Esophagus squamous epithelium (tissue), 5 donors: Measurements from ENCODE around the gene GPHA2. TPM values are rescaled to one million over a fixed set of nuclear protein-coding genes. Genes with fewer than 3 reads are reported as not detected.

ENCODE experiments used
- DNase-seq: peaks from one replicate; lab custom pipeline; 2025; lab: John Stamatoyannopoulos, UW
- H3K27ac ChIP-seq, 4 donors: fragments of 200-600 bp; sonication (generic); one replicate each; pipeline ENCODE4 v1.5.1; 2016 to 2019; ENCODE audit warnings: mild to moderate bottlenecking in 1 of 4
- H3K27me3 ChIP-seq, 4 donors: fragments of 200-600 bp; sonication (generic); 1 replicate in 3 of 4; 2 replicates in 1 of 4; pipeline versions ENCODE4 v1.5.1 to v1.6.0; 2017 to 2021; ENCODE audit warnings: antibody characterized with exemption in 1 of 4
- H3K36me3 ChIP-seq, 3 donors: fragments of 200-600 bp; sonication (generic); one replicate each; pipeline ENCODE4 v1.5.1; 2016 to 2019
- H3K4me1 ChIP-seq, 3 donors: fragments of 200-600 bp; sonication (generic); one replicate each; pipeline ENCODE4 v1.5.1; 2017 to 2019
- H3K4me3 ChIP-seq, 4 donors: fragments of 200-600 bp; sonication (generic); 1 replicate in 3 of 4; 2 replicates in 1 of 4; pipeline ENCODE4 v1.5.1; 2016 to 2019; ENCODE audit warnings: mild to moderate bottlenecking in 2 of 4, moderate library complexity in 1 of 4
- H3K9me3 ChIP-seq, 3 donors: fragments of 200-600 bp; sonication (generic); one replicate each; pipeline ENCODE4 v1.5.1; 2016 to 2019
- POLR2A ChIP-seq, 4 donors: fragments of 450-650 bp; IDR thresholded peaks; one replicate each; pipeline ENCODE4 v1.6.1; 2017; ENCODE audit warnings: antibody characterized with exemption in 4 of 4, mild to moderate bottlenecking in 4 of 4, moderate library complexity in 3 of 4
- WGBS, 2 donors: methylation state at CpG; one replicate each; pipeline ENCODE4 v1.1.5; 2018; 5-methylcytosine and 5-hydroxymethylcytosine counted together
- intact Hi-C: fragments of 100-400 bp; cut with DNase I; formaldehyde crosslinking; loops from one replicate; pipeline ENCODE4 v1.15.0; 2022
- total RNA-seq, 4 donors: library from RNA; depleted of rRNA; stranded (reverse); fragments of >200 nt; gene quantifications; one replicate each; pipeline ENCODE4 v1.1.0, GENCODE V29; 2016
- TF ChIP-seq, protein P1 (sequence below), 6 experiments: fragments of 450-650 bp in 4 of 6; fragments of 200-600 bp in 2 of 6; sonication (generic) in 2 of 6; IDR thresholded peaks; one replicate each; pipeline ENCODE4 v1.5.1; 2016 to 2019; ENCODE audit warnings: antibody characterized with exemption in 6 of 6, mild to moderate bottlenecking in 4 of 6, moderate library complexity in 4 of 6
- donor health status: DM: yes; HTN: yes; CAD: no.

Gene GPHA2
- total RNA-seq, 4 donors from 2014 or later: not detected

DNA sequence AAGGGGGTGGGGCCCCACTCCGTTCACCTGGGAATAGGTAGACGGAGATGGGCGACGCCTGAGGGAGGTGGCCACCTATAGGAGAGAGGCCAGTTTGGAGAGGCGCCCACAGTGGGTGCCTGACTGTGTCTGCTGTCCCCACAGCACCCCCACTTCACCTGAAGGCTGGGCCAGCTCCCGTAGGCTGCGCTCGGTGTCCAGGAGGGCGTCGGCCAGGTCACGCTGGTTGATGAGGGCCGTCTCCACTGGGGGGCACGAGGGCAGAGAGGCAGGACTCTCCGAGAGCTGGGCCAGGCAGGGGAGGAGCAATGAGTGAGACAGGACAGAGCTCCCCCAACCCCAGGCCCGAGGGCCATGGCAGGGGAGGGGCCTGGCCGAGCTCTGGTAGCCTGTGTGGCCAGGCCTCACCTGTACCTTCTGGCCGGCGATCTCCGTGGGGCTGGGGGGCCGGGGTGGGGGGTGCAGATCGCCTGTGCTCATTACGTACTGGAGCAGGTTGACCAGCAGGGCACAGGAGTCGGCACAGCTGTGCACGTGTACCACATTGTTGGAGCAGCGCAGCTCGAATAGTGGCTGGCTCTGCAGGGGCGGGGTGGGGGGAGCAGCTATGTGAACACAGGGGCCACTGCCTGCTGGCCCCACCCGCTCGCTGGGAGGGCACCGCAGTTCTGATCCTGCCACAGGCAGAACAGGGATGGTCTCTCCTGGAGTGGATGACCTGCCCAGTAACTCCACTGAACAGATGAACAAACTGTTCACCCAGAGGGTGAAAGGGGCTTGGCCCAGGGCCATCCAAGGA is 33.4 kb downstream of the GPHA2 start:
- Histone ChIP-seq H3K4me1 (peaks cover 0 to 9% (median 5%) of the 10 kb centered on the region in 3 donors), H3K27me3 (no peaks in the 10 kb centered on the region), H3K4me3 (no peak overlapping the region), H3K36me3 (peaks cover 34 to 100% (median 43%) of the 10 kb centered on the region in 3 donors), H3K27ac (no peak overlapping the region), H3K9me3 (no peaks in the 10 kb centered on the region)
- no peak for DNase-seq
- intact Hi-C loops: no loop called here
- WGBS, 2 donors: 80% methylated on average over 1 of the region's 30 CpGs; no CpG with 5 or more reads in 1 of the 2 donors
- no peak for TF ChIP-seq POLR2A (IDR thresholded peaks at IDR 0.05)
- TF ChIP-seq, protein P1, sequence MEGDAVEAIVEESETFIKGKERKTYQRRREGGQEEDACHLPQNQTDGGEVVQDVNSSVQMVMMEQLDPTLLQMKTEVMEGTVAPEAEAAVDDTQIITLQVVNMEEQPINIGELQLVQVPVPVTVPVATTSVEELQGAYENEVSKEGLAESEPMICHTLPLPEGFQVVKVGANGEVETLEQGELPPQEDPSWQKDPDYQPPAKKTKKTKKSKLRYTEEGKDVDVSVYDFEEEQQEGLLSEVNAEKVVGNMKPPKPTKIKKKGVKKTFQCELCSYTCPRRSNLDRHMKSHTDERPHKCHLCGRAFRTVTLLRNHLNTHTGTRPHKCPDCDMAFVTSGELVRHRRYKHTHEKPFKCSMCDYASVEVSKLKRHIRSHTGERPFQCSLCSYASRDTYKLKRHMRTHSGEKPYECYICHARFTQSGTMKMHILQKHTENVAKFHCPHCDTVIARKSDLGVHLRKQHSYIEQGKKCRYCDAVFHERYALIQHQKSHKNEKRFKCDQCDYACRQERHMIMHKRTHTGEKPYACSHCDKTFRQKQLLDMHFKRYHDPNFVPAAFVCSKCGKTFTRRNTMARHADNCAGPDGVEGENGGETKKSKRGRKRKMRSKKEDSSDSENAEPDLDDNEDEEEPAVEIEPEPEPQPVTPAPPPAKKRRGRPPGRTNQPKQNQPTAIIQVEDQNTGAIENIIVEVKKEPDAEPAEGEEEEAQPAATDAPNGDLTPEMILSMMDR (IDR thresholded peaks at IDR 0.05): no peak

DNA sequence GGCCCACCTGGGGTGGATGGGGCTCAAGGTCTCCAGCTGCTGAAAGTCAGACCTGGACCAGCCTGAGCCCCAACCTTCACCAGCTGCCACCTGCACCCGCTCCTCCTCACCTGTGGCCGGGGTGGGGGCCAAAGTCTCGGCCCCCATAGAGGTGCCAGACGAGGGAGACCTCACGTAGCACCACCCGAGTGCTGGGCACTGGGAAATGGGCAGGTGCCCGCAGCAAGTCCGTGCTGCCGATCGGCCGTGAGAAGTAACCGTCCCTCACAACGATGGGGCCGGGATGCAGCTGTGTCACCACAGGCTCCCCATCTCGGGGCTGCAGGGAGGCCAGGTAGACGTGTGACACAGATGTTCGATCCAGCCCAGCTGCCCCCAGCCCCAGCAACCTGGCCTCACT is 34.9 kb downstream of the GPHA2 start:
- WGBS, 2 donors: 89% methylated on average over 4 of the region's 17 CpGs; no CpG with 5 or more reads in 1 of the 2 donors
- H3K9me3 ChIP-seq: no peaks in the 10 kb centered on the region
- intact Hi-C loops: no loop called here
- no peaks in the 10 kb centered on the region for H3K27me3 ChIP-seq
- no peak overlapping the region for H3K4me3 ChIP-seq
- TF ChIP-seq POLR2A (IDR thresholded peaks at IDR 0.05): no peak
- TF ChIP-seq, protein P1 (IDR thresholded peaks at IDR 0.05): no peak
- no peak overlapping the region for H3K27ac ChIP-seq
- DNase-seq: no peak
- H3K36me3 ChIP-seq: peaks cover 29 to 100% (median 32%) of the 10 kb centered on the region in 3 donors
- H3K4me1 ChIP-seq: peaks cover 0 to 9% (median 5%) of the 10 kb centered on the region in 3 donors

DNA sequence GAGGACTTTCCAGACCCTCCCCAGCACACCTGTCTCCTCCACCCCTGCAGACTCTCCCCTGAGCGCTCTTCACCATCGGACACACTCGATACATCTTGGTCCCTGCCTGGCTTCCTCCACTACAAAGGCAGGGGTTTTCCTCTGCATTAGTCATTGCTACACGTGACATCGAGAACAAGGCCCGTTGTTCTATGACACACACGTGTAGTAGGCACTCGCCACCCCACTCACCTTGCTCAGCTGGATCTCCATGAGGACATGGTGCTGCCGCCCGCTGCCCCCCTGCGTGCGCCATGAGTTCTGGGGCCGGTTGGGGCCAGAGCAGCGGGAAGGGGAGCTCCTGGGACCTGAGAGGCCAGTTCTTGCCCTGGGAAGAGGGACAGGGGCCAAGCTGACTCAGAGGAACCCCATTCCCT is 35.4 kb downstream of the GPHA2 start:
- 44 to 47% methylated on average over 8 of the region's 14 CpGs for WGBS, 2 donors
- H3K4me1 ChIP-seq: peaks cover 0 to 9% (median 5%) of the 10 kb centered on the region in 3 donors
- intact Hi-C loops: no loop called here
- no peak for DNase-seq
- TF ChIP-seq, protein P1 (IDR thresholded peaks at IDR 0.05): no peak
- TF ChIP-seq POLR2A (IDR thresholded peaks at IDR 0.05): no peak
- peaks cover 27 to 100% (median 29%) of the 10 kb centered on the region in 3 donors for H3K36me3 ChIP-seq
- H3K27me3 ChIP-seq: no peaks in the 10 kb centered on the region
- no peak overlapping the region for H3K27ac ChIP-seq
- H3K9me3 ChIP-seq: no peaks in the 10 kb centered on the region
- no peak overlapping the region for H3K4me3 ChIP-seq

DNA sequence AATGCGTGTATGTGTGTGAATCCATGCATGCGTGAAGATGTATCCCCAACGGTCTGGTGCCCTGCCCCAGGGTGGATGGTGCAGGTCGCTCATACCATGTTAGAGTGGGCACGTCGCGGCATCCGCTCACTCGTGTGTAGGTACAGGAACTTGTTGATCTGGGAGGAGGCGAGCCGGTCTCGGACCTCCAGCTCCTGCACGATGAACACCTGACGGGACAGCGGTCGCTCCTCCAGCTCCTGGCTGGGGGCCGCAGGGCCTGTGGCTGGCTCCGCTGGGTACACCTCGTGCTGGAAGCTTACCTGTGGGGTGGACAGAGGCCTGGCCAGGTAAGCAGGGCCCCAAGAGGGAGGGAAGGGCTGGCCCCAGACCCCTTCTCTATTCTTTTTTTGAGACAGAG is 37.2 kb downstream of the GPHA2 start:
- H3K4me1 ChIP-seq: peaks cover 0 to 22% (median 5%) of the 10 kb centered on the region in 3 donors
- peaks cover 29 to 91% (median 30%) of the 10 kb centered on the region in 3 donors for H3K36me3 ChIP-seq
- no peaks in the 10 kb centered on the region for H3K9me3 ChIP-seq
- WGBS, 2 donors: 100% methylated on average over 1 to 2 of the region's 19 CpGs
- no peak overlapping the region for H3K27ac ChIP-seq
- H3K4me3 ChIP-seq: no peak overlapping the region
- intact Hi-C loops: no loop called here
- DNase-seq: no peak
- no peak for TF ChIP-seq POLR2A (IDR thresholded peaks at IDR 0.05)
- TF ChIP-seq, protein P1 (IDR thresholded peaks at IDR 0.05): no peak
- H3K27me3 ChIP-seq: no peaks in the 10 kb centered on the region

DNA sequence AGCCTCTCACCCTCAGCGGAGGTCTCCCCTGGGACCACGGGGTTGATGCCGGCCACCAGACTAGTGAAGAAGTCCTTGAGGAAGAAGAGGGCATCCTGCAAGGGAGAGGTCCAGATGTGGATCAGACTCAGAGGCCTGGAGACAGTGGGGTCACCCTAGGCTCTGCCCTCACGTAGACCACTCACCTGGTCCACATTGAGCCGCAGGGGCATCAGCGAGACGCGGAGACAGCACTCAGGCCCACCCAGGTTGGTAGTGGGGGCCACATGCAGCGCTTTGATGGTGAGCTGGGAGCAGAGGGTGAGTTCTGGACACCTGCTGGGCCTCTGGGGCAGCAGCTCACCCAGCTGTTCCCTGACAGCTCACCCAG is 37.6 kb downstream of the GPHA2 start:
- no peaks in the 10 kb centered on the region for H3K9me3 ChIP-seq
- no peaks in the 10 kb centered on the region for H3K27me3 ChIP-seq
- peaks cover 0 to 24% (median 5%) of the 10 kb centered on the region in 3 donors for H3K4me1 ChIP-seq
- intact Hi-C loops: no loop called here
- H3K27ac ChIP-seq: no peak overlapping the region
- no peak overlapping the region for H3K4me3 ChIP-seq
- no peak for DNase-seq
- WGBS, 2 donors: 94 to 100% methylated on average over 3 to 5 of the region's 9 CpGs
- H3K36me3 ChIP-seq: peaks cover 29 to 87% (median 30%) of the 10 kb centered on the region in 3 donors
- TF ChIP-seq POLR2A (IDR thresholded peaks at IDR 0.05): no peak
- TF ChIP-seq, protein P1 (IDR thresholded peaks at IDR 0.05): no peak
